ENCODE measurements around the gene IQSEC1. TPM values are rescaled to one million over a fixed set of nuclear protein-coding genes. Genes with fewer than 3 reads are reported as not detected.

IQSEC1 gene
- total RNA-seq, 4 donors from 2014 or later: 56.1 to 99.5 (median 78.2) TPM

GRCh38 chr3:13013151-13013561 lies 60.1 kb downstream of the IQSEC1 start:
- peaks cover 16 to 42% (median 35%) of the 10 kb centered on the region in 4 donors for H3K4me1 ChIP-seq
- no peak overlapping the region for H3K4me3 ChIP-seq
- H3K27ac ChIP-seq (replicated peaks in 1 of 4): peak overlapping the region in 3 of 4 donors; percentile 19 to 62 (median 51)
- H3K36me3 ChIP-seq: no peaks in the 10 kb centered on the region
- TF ChIP-seq POLR2A (IDR thresholded peaks at IDR 0.05; ENCODE audit: low read depth) (no peak), POLR2AphosphoS5 (IDR thresholded peaks at IDR 0.05) (no peak)
- H3K27me3 ChIP-seq: no peaks in the 10 kb centered on the region
- no peaks in the 10 kb centered on the region for H3K9me3 ChIP-seq
- no peak for DNase-seq (ENCODE audit: extremely low spot score)
- intact Hi-C loops (cut with DNase I): no loop called here
- WGBS: 98% methylated on average over 7 of the region's 7 CpGs

DNA sequence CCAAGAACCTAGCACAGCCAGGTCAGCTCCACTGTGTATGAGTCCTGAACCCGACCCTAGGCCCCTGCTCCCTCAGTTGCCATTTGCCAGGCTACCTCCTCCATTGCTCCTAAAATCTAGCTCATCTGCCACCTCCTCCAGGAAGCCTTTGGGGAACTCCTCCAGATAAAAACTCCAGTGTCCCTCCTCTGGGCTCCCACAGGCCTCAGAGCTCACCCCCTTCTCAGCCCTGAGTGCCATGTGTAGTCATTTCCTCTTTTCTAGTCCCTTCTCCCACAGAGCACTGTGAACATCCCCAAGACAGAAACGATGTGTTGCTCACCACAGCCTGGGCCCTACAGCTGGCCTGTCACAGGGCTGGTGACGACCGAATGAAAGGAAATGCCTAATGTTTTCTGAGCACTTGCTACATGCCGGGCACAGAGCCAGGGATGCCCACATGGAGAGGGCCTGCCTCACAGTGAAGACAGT lies 61.0 kb downstream of the IQSEC1 start:
- no peak for DNase-seq (ENCODE audit: extremely low spot score)
- WGBS: 71% methylated on average over 5 of the region's 5 CpGs

GRCh38 chr3:13011573-13012220 lies 61.5 kb downstream of the IQSEC1 start:
- WGBS: 77% methylated on average over 9 of the region's 11 CpGs

More for the DNA sequence above, 61.0 kb downstream of the IQSEC1 start:
- TF ChIP-seq CTCF (IDR thresholded peaks at IDR 0.05): no peak
- peak; percentile 42 to 51 for TF ChIP-seq POLR2AphosphoS5 (IDR thresholded peaks at IDR 0.05)
- Histone ChIP-seq H3K4me1 (peaks cover 14 to 42% (median 35%) of the 10 kb centered on the region in 4 donors), H3K36me3 (no peaks in the 10 kb centered on the region), H3K9me3 (no peaks in the 10 kb centered on the region), H3K27me3 (no peaks in the 10 kb centered on the region), H3K4me3 (no peak overlapping the region), H3K27ac (replicated peaks in 1 of 4) (peak overlapping the region; percentile 12 to 62 (median 38))
- intact Hi-C loops (cut with DNase I): no loop called here

GRCh38 chr3:13010780-13011572 lies 62.3 kb downstream of the IQSEC1 start:
- no peak for DNase-seq (ENCODE audit: extremely low spot score)
- 79% methylated on average over 4 of the region's 4 CpGs for WGBS
- intact Hi-C loops (cut with DNase I): no loop called here
- no peaks in the 10 kb centered on the region for H3K9me3 ChIP-seq
- H3K4me1 ChIP-seq: peaks cover 13 to 36% (median 32%) of the 10 kb centered on the region in 4 donors
- no peaks in the 10 kb centered on the region for H3K36me3 ChIP-seq
- H3K27ac ChIP-seq (replicated peaks in 1 of 4): peak overlapping the region in 1 of 4 donors; percentile 24
- H3K4me3 ChIP-seq: no peak overlapping the region
- no peaks in the 10 kb centered on the region for H3K27me3 ChIP-seq
- TF ChIP-seq POLR2A (IDR thresholded peaks at IDR 0.05; ENCODE audit: low read depth) (no peak), CTCF (IDR thresholded peaks at IDR 0.05) (no peak), POLR2AphosphoS5 (IDR thresholded peaks at IDR 0.05) (no peak), EP300 (IDR thresholded peaks at IDR 0.05) (no peak)

More at GRCh38 chr3:13011573-13012220, 61.5 kb downstream of the IQSEC1 start:
- no peaks in the 10 kb centered on the region for H3K36me3 ChIP-seq
- no peak for DNase-seq (ENCODE audit: extremely low spot score)
- H3K4me1 ChIP-seq: peaks cover 15 to 43% (median 38%) of the 10 kb centered on the region in 4 donors
- peak overlapping the region; percentile 12 to 62 (median 38) for H3K27ac ChIP-seq (replicated peaks in 1 of 4)
- intact Hi-C loops (cut with DNase I): no loop called here
- H3K4me3 ChIP-seq: no peak overlapping the region
- H3K27me3 ChIP-seq: no peaks in the 10 kb centered on the region
- TF ChIP-seq POLR2AphosphoS5 (IDR thresholded peaks at IDR 0.05) (peak in 1 of 2 donors; percentile 16), POLR2A (IDR thresholded peaks at IDR 0.05; ENCODE audit: low read depth) (no peak), CTCF (IDR thresholded peaks at IDR 0.05) (no peak), EP300 (IDR thresholded peaks at IDR 0.05) (no peak)
- H3K9me3 ChIP-seq: no peaks in the 10 kb centered on the region

DNA sequence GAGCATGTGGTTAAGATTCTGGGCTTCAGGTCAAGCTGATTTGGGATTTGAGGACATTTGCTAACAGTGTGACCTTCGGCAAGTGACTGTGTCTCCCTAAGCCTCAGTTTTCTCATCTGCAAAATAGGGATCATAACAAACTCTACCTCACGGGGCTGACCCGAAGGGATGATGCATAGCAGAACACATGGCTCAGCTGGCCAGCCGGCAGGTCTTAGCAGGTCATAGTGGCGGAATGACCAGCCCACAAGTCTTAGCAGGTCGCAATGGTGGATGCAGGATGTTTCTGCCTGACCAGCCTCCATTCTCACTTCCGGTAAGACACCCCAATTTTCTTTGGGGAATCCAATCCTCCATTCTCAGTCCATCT lies 63.3 kb downstream of the IQSEC1 start:
- no peak overlapping the region for H3K27ac ChIP-seq (replicated peaks in 1 of 4)
- no peak for TF ChIP-seq EP300 (IDR thresholded peaks at IDR 0.05)
- TF ChIP-seq POLR2A (IDR thresholded peaks at IDR 0.05; ENCODE audit: low read depth): no peak
- no peak for TF ChIP-seq POLR2AphosphoS5 (IDR thresholded peaks at IDR 0.05)
- TF ChIP-seq CTCF (IDR thresholded peaks at IDR 0.05): no peak
- no peak overlapping the region for H3K4me3 ChIP-seq
- 91% methylated on average over 7 of the region's 7 CpGs for WGBS
- H3K9me3 ChIP-seq: no peaks in the 10 kb centered on the region
- H3K36me3 ChIP-seq: no peaks in the 10 kb centered on the region
- intact Hi-C loops (cut with DNase I): no loop called here
- no peaks in the 10 kb centered on the region for H3K27me3 ChIP-seq
- H3K4me1 ChIP-seq: peaks cover 7 to 29% (median 25%) of the 10 kb centered on the region in 4 donors
- DNase-seq (ENCODE audit: extremely low spot score): no peak
